ENCODE data around the gene CUL2.
A peak's percentile ranks its signal among the peaks of the same experiment; 100 is the strongest.
"Not testable (repeated sequence)": the region's sequence is repeated elsewhere in the genome, so short reads cannot be mapped to it uniquely, and the experiment has no call there.

Gene CUL2

DNA sequence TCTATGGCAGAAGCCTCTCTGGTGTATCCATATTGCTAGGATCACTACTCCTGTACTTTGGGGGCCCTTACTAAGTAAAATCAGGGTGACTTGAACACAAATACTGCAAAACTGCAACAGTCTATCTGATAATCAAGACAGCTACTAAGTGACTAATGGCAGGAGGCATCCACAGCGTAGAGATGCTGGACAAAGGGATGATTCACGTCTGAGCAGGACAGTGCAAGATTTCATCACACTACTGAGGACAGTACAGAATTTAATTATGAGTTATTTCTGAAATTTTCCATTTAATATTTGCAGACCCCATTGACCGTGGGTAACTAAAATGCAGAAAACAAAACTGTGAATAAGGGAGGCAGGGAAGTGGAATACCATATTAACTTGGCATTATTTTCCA, 10.4 kb downstream of the CUL2 start:
- peak; percentile 33 for DNase-seq (ENCODE audit: low spot score)

DNA sequence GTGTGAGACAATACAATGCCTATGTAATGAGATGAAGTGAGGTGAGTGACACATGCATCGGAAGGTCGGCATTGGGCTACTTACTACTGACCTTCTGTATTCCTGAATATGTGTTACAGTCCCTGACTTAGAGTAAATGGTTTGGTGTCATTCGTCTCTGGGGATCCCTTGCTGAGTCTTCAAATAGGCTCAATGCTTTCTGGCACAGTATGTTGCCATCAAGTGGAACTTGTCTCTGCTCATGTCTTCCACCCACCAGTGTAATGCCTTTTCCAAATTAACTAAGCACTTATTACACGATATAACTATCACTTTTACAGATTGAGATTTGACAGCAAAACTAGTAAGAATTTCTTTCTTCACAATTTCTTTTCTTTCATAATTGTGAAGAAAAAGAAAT, 10.9 kb downstream of the CUL2 start:
- no peak for DNase-seq (ENCODE audit: low spot score)

DNA sequence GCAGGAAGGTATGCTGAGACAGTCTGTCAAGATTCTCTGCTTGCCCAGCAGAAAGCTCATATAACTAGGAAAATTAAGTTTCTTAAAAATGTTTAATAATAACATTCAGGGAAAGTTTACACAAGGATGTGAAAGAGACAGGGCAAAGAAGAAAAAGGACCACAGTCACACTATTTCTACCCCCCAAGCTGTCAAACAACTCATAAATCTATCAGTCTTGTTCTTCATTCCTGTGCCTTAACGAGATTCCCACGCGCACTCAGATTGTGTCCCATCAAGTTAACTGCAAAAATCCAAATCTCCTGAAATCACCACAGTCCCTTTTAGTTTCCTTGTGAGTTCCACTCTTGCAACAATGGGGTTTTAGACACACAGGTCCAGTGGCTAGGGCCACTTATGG, 14.9 kb downstream of the CUL2 start:
- no peak for DNase-seq (ENCODE audit: low spot score)

DNA sequence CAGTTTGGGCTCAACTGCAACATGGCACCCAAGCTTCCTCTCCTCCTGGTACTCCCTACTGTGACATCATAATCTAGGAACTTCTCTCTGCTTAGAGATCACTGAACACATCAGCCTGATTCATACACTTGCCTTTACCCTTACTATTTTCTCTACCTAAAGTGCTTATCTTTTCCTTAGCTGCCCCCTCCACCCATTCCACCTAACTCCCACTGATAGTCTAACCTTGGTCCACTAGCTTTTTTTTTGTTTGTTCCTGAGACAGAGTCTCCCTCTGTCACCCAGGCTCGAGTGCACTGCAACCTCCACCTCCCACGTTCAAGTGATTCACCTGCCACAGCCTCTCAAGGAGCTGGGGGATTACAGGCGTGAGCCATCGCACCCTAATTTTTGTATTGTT, 15.9 kb downstream of the CUL2 start:
- no peak for DNase-seq (ENCODE audit: low spot score)

DNA sequence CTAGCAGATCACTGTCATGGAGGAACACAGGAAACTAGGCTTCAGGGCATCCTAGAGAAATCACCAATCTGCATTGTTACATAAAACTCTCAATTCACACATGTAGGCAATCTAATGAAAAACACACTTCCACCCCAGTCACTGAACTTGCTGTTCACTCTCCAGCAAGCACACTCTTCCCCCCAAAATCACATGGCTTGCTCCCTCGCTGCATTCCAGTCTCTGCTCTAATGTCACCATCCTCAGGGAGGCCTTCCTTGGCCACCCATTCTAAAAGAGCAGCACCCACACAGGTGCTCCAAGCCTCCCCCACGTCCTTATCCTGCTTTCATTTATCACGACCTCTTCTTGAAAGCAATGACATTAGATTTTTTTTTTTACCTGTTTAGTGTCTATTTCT, 19.6 kb downstream of the CUL2 start:
- DNase-seq (ENCODE audit: low spot score): no peak

DNA sequence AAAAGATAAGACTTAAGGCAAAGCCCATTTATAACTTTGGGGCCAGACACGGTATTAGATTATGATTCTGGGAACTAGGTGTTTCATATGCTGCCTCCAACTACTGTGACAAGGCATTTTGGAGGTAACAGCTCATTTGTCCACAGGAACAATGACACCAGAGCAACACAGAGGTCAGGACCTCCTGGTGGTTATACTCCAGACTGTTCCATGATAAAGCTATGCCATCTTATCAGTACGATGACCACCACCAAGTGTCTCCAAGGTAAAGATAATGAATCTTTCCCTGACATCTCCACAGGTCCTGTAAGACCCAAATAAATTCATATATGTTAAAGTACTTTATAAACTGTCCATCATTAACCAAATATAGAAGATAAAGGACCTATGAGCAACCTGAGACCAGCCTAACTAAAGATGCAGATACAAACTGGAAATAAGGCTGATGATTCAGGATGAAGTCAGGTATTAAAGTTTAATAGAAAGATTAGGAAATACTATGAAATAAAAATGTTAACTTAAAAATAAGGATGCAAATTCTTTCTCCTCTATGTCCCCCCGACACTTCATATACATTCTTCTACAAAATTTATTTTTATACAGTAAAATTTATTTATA, 26.2 kb downstream of the CUL2 start:
- no peak for DNase-seq (ENCODE audit: low spot score)

DNA sequence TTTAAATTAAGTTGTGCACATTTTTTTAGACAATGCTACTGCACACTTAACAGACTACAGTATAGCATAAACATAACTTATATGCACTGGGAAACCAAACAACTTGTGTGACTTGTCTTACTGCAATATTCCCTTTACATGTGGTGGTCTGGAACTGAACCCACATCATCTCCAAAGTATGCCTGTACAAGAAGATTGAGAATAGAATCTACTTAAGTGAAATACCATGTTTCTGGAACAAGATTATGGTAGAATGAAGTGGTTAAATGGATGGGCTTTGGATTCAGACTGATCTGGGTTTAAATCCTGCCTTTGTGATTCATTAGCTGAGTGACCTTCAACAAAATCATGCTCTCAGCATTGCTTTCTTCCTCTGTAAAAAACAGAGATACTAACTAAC, 30.7 kb downstream of the CUL2 start:
- no peak for DNase-seq (ENCODE audit: low spot score)

DNA sequence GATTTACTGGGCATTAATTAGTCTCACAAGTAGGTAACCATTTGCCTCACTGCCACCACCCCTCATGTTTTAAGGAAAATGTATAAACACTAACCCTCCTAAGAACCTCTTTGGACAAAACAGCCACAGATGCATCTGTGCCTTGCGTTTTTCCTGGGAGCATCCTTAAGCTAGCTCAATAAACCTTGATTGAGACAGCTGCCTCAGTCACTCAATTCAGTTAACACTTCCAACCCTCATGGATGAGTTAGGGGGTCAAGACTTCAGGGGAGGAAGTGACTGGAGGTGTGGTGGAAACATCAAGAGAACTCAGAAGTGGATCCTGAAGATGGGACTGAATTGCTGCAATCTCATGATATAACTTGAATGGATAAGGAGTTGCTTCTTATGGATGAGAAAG, 31.5 kb downstream of the CUL2 start:
- no peak for DNase-seq (ENCODE audit: low spot score)

DNA sequence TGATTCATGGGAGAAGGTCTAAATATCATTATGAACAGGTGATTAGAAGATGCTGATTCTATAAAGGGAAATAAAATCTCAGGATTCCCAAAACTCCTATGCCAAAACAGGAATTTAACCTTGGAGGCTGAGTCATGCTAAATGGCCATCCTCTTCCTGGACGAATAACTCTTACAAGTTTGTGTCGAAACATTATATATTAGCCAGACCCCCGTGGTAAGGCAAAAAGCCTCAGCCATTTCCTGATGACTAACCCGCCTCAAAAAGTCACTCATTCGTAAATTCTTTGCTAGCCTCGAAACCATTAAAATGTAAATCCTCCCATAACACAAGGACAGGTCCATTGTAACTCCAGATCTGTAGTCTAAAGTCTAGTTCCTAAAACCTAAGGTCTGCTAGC, 32.0 kb downstream of the CUL2 start:
- DNase-seq (ENCODE audit: low spot score): peak; percentile 91

DNA sequence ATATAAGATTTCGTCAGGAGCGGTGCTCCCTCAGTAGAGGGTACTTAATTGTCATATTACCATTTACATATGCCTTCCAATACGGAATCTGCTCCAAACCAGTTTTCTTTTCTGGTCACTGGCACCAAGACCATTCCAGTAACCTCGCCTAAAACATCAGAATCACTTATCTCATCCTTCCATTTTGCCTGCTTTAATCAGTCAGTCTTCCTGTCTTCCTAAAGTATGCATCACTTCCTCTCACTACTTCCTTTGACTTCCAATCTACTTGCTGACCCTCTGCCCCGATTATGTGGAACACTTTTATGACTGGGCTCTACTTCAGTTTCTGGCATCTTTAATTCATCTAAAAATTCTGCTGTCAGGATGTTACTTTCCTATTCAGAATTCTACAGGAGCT, 33.5 kb downstream of the CUL2 start:
- DNase-seq (ENCODE audit: low spot score): peak; percentile 68

DNA sequence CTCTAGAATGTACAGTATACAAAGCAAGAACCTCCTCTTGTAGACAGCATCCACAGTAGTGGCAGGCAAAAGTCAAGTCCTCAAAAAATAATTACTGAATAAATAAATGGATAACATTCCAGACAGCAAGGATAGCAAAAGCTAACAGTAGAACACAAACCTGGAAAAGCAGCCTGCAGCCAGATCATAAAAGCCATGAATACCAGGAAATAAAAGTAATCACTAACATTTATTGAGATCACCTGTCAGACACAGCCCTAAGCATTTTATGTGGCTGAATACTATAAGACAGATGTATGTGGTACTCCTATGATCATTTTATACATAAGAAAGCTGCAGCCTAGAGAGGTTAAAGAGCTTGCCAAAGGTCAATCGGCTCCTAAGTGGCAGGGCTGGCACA, 34.0 kb downstream of the CUL2 start:
- no peak for DNase-seq (ENCODE audit: low spot score)

DNA sequence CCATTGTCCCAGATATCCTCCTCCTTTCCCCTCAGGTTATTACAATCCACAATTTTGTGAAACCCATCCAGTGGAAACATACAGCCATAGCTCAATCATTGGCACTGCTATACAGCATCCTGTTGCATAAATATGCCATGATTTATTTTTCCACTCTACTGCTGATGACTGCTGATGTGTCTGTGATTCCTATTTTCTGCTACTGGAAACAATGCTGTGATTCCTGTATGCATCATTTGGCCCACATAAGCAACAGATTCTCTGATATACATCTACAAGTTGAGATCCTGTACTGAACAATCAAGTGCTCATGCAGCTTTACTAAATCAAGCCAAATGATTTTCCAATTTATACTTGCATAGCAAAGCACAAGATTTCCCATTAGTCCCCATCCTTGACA, 39.6 kb downstream of the CUL2 start:
- peak; percentile 65 for DNase-seq (ENCODE audit: low spot score)

DNA sequence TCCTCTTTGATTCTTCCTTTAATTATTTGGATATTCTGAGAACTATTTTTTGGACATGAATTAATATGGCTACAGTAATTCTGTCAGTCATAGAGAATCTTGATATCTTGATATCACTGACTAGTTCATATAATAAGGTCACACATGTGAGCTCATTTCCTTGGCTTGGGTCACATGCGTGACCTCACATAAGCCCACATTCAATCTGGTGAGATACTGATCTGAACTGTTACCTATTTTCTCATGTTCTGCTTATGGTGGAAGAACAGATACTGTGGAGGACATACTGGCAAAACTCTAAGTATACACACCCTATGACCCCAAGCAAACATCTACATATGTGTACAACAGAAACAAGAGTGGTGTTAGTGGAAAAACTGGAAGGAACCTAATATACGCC, 44.1 kb downstream of the CUL2 start:
- no peak for DNase-seq (ENCODE audit: low spot score)

DNA sequence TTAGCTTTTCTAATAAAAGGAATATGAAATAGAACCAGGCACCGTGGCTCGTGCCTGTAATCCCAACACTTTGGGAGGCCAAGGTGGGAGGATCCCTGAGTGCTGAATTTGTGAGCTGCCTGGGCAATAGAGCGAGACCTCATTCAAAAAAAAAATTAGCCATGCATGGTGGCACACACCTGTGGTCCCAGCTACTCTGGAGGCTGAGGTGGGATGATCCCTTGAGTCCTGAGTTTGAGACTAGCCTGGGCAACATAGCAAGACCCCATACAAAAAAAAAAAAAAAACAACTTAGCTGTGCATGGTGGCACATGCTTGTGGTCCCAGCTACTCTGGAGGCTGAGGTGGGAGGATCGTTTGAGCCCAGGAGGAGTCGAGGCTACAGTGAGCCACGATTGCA, 44.9 kb downstream of the CUL2 start:
- not testable (repeated sequence) for DNase-seq (ENCODE audit: low spot score)

DNA sequence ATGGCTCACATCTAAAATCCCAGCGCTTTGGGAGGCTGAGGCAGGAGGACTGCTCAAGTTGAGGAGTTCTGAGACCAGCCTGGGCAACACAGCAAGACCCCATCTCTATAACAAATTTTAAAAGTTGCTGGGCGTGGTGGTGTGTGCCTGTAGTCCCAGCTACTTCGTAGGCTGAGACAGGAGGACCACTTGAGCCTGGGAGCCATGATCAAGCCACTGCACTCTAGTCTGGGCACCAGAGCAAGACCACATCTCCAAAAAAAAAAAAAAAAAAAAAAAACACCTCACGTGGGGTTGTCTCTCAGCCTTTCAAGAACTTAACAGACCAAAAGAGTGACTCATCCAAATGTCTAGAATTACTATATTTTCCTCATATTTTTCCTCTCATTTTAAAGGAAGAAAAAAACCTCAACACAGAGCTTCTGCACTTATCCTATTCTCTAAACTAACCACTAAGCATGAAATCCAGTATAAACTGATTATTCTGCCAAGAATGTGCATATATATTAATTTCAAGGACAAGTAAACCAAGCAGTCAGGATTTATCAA, 46.3 kb downstream of the CUL2 start:
- no peak for DNase-seq (ENCODE audit: low spot score)

DNA sequence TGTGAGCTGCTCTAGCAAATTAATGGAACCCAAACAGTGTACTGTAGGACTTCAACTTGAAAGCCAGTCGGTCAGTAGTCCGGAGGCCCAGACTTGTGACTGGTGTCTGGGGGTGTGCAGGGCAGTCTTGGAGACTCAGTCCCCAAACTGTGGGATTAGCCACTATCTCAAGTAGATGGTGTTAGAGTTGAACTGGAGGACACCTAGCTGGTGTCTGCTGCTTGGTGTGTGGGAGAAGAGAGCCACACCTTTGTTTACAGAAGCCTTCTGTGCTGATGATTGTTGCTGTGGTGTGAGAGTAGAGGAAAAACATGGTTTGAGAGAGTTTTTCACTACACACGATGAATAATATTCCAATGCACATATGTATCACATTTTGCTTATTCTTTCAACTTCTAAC, 47.4 kb downstream of the CUL2 start:
- DNase-seq (ENCODE audit: low spot score): no peak

DNA sequence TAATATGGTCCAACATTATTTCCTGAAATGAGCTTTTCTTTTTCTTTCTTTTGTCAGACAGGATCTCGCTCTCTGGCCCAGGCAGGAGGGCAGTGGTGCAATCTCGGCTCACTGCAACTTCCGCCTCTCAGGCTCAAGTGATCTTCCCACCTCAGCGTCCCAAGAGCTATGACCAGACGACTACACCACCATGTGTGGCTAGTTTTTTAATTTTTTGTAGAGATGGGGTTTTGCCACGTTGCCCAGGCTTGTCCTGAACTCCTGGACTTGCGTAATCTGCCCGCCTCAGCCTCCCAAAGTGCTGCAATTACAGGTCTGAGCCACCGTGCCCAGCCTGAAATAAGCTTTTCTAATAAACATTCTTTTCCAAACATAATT, 48.6 kb downstream of the CUL2 start:
- no peak for DNase-seq (ENCODE audit: low spot score)

DNA sequence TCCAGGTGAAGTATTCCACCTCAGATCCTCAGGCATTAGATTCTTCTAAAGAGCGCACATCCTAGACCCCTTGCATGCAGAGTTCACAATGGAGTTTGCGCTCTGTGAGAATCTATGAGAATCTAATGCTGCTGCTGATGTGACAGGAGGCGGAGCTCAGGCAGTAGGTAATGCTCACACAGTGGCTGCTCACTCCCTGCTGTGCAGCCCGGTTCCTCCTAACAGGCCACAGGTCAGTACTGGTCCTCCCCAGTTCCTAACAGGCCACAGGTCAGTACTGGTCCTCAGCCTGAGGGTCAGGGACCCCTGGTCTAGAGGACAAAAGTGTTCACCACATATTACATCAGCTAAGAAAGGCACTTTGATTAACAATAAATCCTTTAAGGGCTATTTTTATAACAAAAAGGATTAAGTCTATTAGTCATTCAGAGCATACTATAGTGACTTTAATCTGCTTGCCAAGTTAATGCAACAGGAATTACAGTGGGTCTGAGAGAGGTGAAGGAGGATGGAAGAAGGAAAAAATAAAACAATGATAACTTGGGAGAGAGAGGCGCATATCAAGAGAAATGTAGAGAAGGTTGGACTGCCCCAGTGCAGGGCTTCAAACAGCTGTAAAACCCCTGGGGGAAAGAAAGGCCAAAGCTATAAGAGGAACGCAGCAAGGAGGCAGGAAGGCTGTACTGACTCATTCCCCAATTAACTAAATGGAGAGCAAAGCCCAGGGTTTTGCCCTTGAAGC, 49.2 kb downstream of the CUL2 start:
- DNase-seq (ENCODE audit: low spot score): no peak

DNA sequence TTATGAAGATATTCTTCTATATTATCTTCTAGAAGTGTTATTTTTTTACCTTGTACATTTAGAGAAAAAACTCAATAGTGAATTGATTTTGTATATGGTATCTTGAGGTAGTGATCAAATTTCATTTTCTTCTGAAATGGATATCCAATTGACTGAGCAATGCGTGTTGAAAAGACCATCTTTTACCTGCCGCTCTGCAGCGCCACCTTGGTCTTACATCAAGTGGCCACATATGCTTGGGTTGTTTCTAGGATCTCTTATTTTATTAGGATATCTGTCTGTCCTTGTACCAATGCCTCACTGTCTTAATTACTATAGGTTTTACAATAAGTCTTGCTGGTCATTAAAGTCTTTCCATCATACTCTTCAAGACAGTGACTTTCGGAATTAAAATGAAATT, 53.0 kb downstream of the CUL2 start:
- no peak for DNase-seq (ENCODE audit: low spot score)

DNA sequence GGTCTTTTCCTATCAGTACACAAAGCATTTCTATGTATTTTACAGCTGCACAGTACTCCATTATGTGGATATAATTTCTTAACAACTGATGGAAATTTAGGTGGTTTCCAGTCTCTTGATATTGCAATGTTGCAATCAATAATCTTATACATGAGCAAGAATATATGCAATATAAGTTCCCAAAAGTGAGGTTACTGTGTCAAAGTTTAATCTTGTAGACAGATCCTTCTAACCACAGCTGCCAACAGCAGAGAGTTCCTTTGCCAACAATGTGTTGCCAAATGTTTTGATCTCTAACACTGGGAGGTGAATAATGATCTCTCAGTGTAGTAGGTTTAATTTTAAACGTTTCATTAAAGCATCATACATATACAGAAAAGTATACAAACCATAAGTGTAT, 54.5 kb downstream of the CUL2 start:
- DNase-seq (ENCODE audit: low spot score): no peak

DNA sequence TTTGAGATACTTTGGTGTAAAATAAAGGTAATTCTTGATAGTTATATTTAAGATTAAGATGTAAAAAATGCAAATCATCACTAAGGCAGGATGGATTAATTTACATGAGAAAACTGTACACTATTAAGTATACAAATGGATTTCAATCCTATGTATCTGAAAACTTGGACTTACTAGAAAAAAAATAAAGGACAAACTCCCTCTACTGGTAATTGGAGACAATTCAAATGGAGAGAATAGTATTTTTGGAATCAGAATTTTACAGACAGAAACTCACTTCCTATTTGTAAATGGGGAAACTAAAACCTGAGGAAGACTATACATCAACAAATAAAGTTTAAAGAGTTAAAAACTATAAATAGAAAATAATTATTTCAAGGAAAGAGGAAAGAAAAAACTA, 62.6 kb downstream of the CUL2 start:
- DNase-seq (ENCODE audit: low spot score): no peak

DNA sequence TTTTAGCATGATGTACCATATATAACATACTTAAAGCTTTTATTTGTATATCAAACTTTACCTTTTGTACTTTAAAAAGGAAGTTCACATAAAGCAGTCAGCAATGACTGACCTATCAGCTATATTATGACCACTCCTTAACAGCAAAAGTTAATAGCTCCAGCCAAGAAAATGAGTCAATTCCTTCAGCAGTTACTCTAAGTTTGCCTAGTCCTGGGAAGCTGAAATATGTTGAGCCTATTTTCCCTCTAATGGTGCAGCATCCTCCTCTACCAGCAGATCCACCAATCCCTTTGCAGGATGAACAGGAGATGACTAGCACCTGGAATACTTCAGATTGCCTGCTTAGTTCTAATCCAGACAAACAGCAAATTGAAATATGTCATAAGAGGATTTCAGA, 64.2 kb downstream of the CUL2 start:
- DNase-seq (ENCODE audit: low spot score): no peak

DNA sequence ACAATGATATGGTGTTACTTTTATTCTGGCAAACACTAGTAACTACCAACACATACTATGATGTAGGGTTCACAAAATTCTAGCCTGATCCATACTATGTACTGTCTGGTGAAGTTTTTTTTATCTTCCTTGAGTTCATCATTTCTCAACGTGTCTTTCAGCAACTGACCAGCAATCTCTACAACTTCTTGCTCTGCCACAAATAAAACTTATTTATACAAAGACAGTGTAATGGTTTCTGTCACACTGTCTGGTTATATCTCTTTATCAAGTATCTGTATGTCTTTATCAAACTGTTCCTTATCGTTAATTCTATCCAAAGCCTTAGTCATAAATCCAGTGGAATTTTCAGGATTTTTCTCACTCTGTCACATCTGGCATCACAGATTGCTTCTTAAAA, 69.7 kb downstream of the CUL2 start:
- no peak for DNase-seq (ENCODE audit: low spot score)
